HG02623 (cell line): Measurements from ENCODE around the gene ITPA.

ENCODE experiments used
- ATAC-seq: cut with Tn5 transposase; IDR thresholded peaks from one replicate; pipeline ENCODE4 v1.9.1; 2021; ENCODE audit warnings: moderate library complexity; ENCODE audit not compliant: unreplicated experiment

Gene ITPA

GRCh38 chr20:3209257-3209945, at the start of gene ITPA:
Gene ITPA, plus strand, starts transcription at chr20:3209498. Its CDS starts 54 bp downstream, at chr20:3209552.
- ATAC-seq: no peak

GRCh38 chr20:3160418-3160817, 48.9 kb upstream of the ITPA start:
- no peak for ATAC-seq

- no peak for ATAC-seq
Measured at GRCh38 chr20:3161316-3162079, 47.8 kb upstream of the ITPA start.

- ATAC-seq: no peak
Measured at GRCh38 chr20:3162080-3162611, 47.2 kb upstream of the ITPA start.

- no peak for ATAC-seq
Measured at GRCh38 chr20:3163099-3164042, 45.9 kb upstream of the ITPA start.

- no peak for ATAC-seq
Measured at GRCh38 chr20:3164043-3164762, 45.1 kb upstream of the ITPA start.

- no peak for ATAC-seq
Measured at GRCh38 chr20:3164763-3165410, 44.4 kb upstream of the ITPA start.

GRCh38 chr20:3165473-3166337, 43.6 kb upstream of the ITPA start:
- ATAC-seq: no peak

GRCh38 chr20:3166338-3166912, 42.9 kb upstream of the ITPA start:
- ATAC-seq: no peak

- no peak for ATAC-seq
Measured at GRCh38 chr20:3166913-3167342, 42.4 kb upstream of the ITPA start.

- no peak for ATAC-seq
Measured at GRCh38 chr20:3167738-3168078, 41.6 kb upstream of the ITPA start.

- no peak for ATAC-seq
Measured at GRCh38 chr20:3168079-3168828, 41.0 kb upstream of the ITPA start.

- no peak for ATAC-seq
Measured at GRCh38 chr20:3168829-3169590, 40.3 kb upstream of the ITPA start.

GRCh38 chr20:3171391-3172125, 37.7 kb upstream of the ITPA start:
- ATAC-seq: no peak

- ATAC-seq: no peak
Measured at GRCh38 chr20:3172126-3172932, 37.0 kb upstream of the ITPA start.
